ENCODE measurements around the gene CIAO3.
"Not testable (repeated sequence)": the region's sequence is repeated elsewhere in the genome, so short reads cannot be mapped to it uniquely, and the experiment has no call there.

The CIAO3 gene

GRCh38 chr16:759110-759910 is 18.5 kb upstream of the CIAO3 start:
- DNase-seq = peak; percentile 17

GRCh38 chr16:756428-756827 is 15.6 kb upstream of the CIAO3 start:
- no peak for DNase-seq

- DNase-seq = no peak
These were observed 13.9 kb upstream of the CIAO3 start for GRCh38 chr16:754656-755055.

- not testable (repeated sequence) for DNase-seq
These were observed 13.4 kb upstream of the CIAO3 start for GRCh38 chr16:754121-754607.

- DNase-seq = no peak
These were observed 11.2 kb upstream of the CIAO3 start for GRCh38 chr16:752007-752312.

- no peak for DNase-seq
These were observed 10.6 kb upstream of the CIAO3 start for GRCh38 chr16:751152-752006.

- DNase-seq = no peak
These were observed 9.7 kb upstream of the CIAO3 start for GRCh38 chr16:750485-750884.

GRCh38 chr16:749010-749409 is 8.2 kb upstream of the CIAO3 start:
- no peak for DNase-seq

GRCh38 chr16:747978-748746 is 7.4 kb upstream of the CIAO3 start:
- no peak for DNase-seq

GRCh38 chr16:746637-747036 is 5.8 kb upstream of the CIAO3 start:
- DNase-seq = no peak

GRCh38 chr16:745739-746138 is 4.9 kb upstream of the CIAO3 start:
- DNase-seq = no peak

GRCh38 chr16:743794-744500 is 3.1 kb upstream of the CIAO3 start:
- DNase-seq = no peak

GRCh38 chr16:742894-743293 is 2.1 kb upstream of the CIAO3 start:
- not testable (repeated sequence) for DNase-seq

GRCh38 chr16:741986-742629 is 1.3 kb upstream of the CIAO3 start:
- DNase-seq = no peak

GRCh38 chr16:740459-740763 is 386 bp downstream of the CIAO3 start:
- DNase-seq = no peak

GRCh38 chr16:739560-740458 is 988 bp downstream of the CIAO3 start:
- no peak for DNase-seq

GRCh38 chr16:736936-737481 is 3.8 kb downstream of the CIAO3 start:
- DNase-seq = no peak

- DNase-seq = no peak
These were observed 4.8 kb downstream of the CIAO3 start for GRCh38 chr16:735982-736453.

- DNase-seq = no peak
These were observed 5.6 kb downstream of the CIAO3 start for GRCh38 chr16:734981-735881.

All from DMS79 treated with DMSO at 0.1 percent for 48 hours (cell line).